GM12892 (cell line): ENCODE data around the gene GNL2.

Experiments used
- POLR2A ChIP-seq: IDR thresholded peaks from 2 replicates; pipeline ENCODE4 v1.6.1; 2011; ENCODE audit warnings: low read depth, low read length, control low read depth
- POLR2AphosphoS5 ChIP-seq: IDR thresholded peaks from 2 replicates; pipeline ENCODE4 v1.6.1; 2011; ENCODE audit warnings: low read depth, low read length, control low read depth

DNA sequence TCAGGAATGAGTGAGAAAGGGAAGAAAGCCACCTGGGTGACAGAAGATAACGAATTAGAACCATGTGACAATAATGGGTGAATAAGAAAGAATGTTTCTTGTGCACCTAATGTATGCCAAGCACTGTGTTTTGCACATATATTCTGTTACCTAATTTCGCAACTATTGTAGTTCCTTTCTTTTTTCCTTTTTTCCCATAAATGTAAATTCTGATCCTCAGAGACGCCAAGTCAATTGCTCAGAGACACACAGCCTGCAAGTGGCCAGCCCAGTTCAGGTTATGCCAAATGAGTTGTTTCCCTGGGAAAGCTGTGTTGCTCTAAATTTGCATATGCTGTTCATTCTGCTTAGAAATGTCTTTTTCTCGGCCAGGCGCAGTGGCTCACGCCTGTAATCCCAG is 40.7 kb upstream of the GNL2 start:
- no peak for TF ChIP-seq POLR2AphosphoS5
- TF ChIP-seq POLR2A, result no peak
